Posterior vena cava (tissue), 2 donors: ENCODE data around the gene MCM9. TPM values are rescaled to one million over a fixed set of nuclear protein-coding genes. Genes with fewer than 3 reads are reported as not detected.
"Not testable (repeated sequence)": the region's sequence is repeated elsewhere in the genome, so short reads cannot be mapped to it uniquely, and the experiment has no call there.

Experiments
- DNase-seq: peaks from one replicate; pipeline ENCODE4 v3.0.0-alpha.2; 2020; ENCODE audit warnings: low spot score
- intact Hi-C, 2 donors: fragments of 100-400 bp; cut with DNase I; formaldehyde crosslinking; loops; one replicate each; pipeline versions ENCODE4 v1.14.1 to v1.14.2; 2022 to 2023
- total RNA-seq, 2 donors: library from RNA; stranded (reverse); fragmentation: NEBNext Ultra II Directional; extraction: Animal tissue kit (Norgen Biotek cat#: 25700); gene quantifications; one replicate each; pipeline ENCODE4 v1.2.1, GENCODE V29; 2021
- donor health status: DM: yes; HTN: yes; CAD: no.
- donor health status: DM: yes; HTN: yes; CAD: no.

The MCM9 gene
- total RNA-seq, 2 donors from 2014 or later: 10.3 to 12.3 TPM

GRCh38 chr6:118825661-118826060 is 109.3 kb downstream of the MCM9 start:
- intact Hi-C loops: no loop called here
- DNase-seq: no peak

GRCh38 chr6:118815495-118815894 is 119.5 kb downstream of the MCM9 start:
- no peak for DNase-seq
- intact Hi-C loops: no loop called here

- no peak for DNase-seq
- intact Hi-C loops: no loop called here
Observed at GRCh38 chr6:118813775-118814174, 121.2 kb downstream of the MCM9 start.

GRCh38 chr6:118812970-118813369 is 122.0 kb downstream of the MCM9 start:
- intact Hi-C loops: no loop called here
- no peak for DNase-seq

- DNase-seq: no peak
- intact Hi-C loops: no loop called here
Observed at GRCh38 chr6:118810420-118811027, 124.4 kb downstream of the MCM9 start.

GRCh38 chr6:118808793-118809638 is 125.9 kb downstream of the MCM9 start:
- no peak for DNase-seq
- intact Hi-C loops: no loop called here

- intact Hi-C loops: no loop called here
- no peak for DNase-seq
Observed at GRCh38 chr6:118804091-118804490, 130.9 kb downstream of the MCM9 start.

DNA sequence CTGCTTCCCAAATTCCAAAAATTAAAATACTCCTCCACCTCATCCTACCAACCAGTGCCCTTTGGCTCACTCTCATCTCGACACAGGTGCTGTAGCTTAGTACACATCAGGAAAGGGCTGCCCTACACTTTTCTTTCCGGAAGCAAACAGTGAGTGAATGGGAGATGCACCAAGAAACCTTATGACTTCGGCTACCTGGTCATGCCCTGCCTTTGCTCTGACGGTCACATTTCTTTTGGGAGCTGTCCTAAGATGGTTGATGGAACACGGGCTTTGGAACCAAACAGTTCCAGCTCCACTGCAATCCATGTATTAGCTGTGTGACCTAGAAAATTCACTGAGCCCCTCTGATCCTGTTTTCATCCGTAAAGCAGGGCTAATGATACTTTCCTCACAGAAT is 133.7 kb downstream of the MCM9 start:
- no peak for DNase-seq
- intact Hi-C loops: no loop called here

GRCh38 chr6:118800394-118801071 is 134.4 kb downstream of the MCM9 start:
- intact Hi-C loops: no loop called here
- DNase-seq: peak; percentile 86

- no peak for DNase-seq
- intact Hi-C loops: no loop called here
Observed at GRCh38 chr6:118799826-118800225, 135.1 kb downstream of the MCM9 start.

DNA sequence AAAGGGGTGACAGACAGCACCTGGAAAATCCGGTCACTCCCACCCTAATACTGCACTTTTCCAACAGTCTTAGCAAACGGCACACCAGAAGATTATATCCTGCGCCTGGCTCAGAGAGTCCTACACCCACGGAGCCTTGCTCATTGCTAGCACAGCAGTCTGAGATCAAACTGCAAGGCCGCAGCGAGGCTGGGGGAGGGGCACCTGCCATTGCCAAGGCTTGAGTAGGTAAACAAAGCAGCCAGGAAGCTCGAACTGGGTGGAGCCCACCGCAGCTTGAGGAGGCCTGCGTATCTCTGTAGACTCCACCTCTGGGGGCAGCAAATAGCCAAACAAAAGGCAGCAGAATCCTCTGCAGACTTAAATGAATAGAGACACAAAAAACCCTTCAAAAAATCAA is 138.4 kb downstream of the MCM9 start:
- intact Hi-C loops, DNase-seq: not testable (repeated sequence)

DNA sequence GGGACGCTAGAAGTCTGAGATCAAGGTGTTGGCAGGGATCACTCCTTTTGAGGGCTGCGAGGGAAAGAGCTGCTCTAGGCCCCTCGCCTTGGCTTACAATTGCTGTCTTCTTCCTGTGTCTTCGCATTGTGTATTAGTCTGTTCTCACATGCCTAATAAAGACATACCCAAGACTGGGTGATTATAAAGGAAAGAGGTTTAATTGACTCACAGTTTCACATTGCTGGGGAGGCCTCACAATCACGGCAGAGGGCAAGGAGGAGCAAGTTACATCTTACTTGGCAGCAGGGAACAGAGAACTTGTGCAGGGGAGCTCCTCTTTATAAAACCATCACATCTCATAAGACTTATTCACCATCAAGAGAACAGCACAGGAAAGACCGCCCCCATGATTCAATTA is 143.5 kb downstream of the MCM9 start:
- intact Hi-C loops: no loop called here
- no peak for DNase-seq

GRCh38 chr6:118789954-118790353 is 145.0 kb downstream of the MCM9 start:
- intact Hi-C loops: loop anchor here in 1 of 2 donors (10.0 kb wide), 1 partner anchor 135 kb away; the partner anchor contains the start of gene CEP85L
- DNase-seq: no peak

DNA sequence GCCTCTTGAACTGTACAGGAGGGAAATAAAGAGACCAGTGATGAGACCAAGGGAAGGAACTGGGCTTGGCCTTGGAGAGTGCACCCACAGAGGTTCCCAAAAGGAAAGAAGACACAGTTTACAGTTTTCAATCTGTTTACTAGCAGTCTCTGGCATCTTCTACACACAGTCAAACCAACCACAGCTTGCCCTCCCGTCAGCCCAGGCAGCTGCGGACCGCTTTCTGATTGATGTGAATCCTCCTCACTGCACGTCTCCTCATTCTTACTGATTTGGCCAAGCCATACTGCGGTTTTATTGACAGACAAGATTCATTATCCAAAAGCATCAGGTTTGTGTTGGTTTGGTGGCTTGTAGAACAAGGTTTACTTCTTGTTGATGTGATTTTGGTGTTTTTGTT is 145.5 kb downstream of the MCM9 start:
- intact Hi-C loops: loop anchor here in 1 of 2 donors (10.0 kb wide), 1 partner anchor 135 kb away; the partner anchor contains the start of gene CEP85L
- no peak for DNase-seq

GRCh38 chr6:118788702-118789101 is 146.3 kb downstream of the MCM9 start:
- no peak for DNase-seq
- intact Hi-C loops: loop anchor here in 1 of 2 donors (10.0 kb wide), 1 partner anchor 134 kb away; the partner anchor contains the start of gene CEP85L

DNA sequence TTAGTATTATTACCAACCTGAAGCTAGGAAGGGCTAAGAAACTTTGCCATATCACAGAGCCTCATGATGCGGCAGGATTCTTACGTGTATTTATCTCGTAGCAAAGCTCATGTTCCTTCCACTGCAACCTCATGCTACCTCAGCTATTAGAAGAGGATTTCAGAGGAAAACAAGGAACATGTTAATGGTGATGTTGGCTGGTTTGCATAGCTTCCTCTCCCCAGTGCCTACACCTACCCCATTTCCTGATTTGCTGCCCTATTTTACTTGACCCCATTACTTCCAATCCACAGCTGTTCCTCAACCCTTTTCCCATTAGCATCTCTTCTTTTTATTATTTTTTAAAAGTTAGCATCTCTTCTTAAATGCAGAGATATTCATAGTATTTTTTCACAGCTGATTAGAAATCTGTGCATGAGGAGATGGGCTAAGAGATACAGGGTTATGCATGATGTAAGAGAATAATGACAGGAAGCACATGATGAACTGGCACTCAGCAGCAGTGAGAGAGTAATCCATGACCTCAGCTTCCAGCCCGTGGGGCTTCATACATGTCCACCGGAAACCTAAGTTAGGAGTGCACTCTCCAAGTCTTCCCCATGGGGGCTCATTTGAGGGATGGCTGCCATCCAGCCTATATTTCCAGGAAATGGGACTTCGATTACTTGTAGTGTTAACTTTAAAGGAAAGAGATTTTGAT is 147.1 kb downstream of the MCM9 start:
- DNase-seq: no peak
- intact Hi-C loops: loop anchor here in 1 of 2 donors (10.0 kb wide), 1 partner anchor 133 kb away; the partner anchor contains the start of gene CEP85L

DNA sequence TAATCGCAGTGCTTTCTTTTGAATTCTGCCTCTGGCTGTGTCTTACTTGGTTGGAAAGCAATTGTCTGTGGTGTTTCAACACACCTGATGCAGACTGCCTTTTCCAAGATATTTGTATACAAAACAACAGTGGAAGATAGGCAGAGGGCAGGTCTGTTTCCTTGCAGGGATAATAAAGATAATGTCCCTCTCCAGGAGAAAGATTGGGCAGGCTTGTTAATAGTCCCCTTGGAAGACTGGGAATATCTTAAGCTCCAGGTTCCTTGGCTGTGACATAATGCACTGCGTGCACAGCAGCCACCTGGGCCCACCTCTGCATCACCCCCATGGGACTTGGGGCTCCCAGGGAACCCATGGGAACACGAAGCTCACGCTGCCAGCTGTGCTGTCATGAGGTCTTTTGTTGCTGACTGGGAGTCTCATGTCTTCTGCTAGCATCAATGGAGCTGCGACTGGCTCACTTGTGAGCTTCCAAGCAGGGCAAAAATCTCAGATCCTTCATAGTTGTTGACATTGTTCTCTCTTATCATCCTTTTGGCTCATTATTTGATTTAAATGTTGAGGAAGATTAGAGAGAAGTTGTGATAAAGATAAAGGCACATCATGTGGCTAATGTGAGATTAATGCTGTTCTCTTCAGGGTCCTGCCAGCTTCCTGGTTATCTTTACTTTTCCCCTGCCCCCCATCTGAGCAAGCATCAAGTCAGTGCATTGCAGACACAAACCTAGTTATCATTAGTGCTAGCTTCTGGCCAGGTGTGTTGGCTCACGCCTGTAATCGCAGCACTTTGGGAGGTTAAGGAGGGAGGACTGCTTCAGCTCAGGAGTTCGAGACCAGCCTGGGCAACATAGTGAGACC is 148.1 kb downstream of the MCM9 start:
- DNase-seq: no peak

GRCh38 chr6:118785601-118786000 is 149.4 kb downstream of the MCM9 start:
- intact Hi-C loops: loop anchor here in 1 of 2 donors (10.0 kb wide), 1 partner anchor 131 kb away; the partner anchor contains the start of gene CEP85L
- DNase-seq: no peak

More for the DNA sequence above, 148.1 kb downstream of the MCM9 start:
- intact Hi-C loops: loop anchor here in 1 of 2 donors (10.0 kb wide), 1 partner anchor 132 kb away; the partner anchor contains the start of gene CEP85L
